NT2/D1 (cell line): ENCODE results near the gene GDPD3.

Source experiments
- YY1 ChIP-seq: IDR thresholded peaks from 2 replicates; pipeline ENCODE4 v1.6.1; 2011; ENCODE audit not compliant: insufficient read length, insufficient read depth
- ZNF274 ChIP-seq: IDR thresholded peaks from 2 replicates; pipeline ENCODE4 v1.6.1; 2011; ENCODE audit warnings: mild to moderate bottlenecking, low read depth, low read length

GRCh38 chr16:30078744-30079143, 34.6 kb downstream of the GDPD3 start:
- TF ChIP-seq ZNF274, result no peak
- no peak for TF ChIP-seq YY1
